Measurements from ENCODE around the gene KIF5A. TPM values are rescaled to one million over a fixed set of nuclear protein-coding genes. Genes with fewer than 3 reads are reported as not detected.

Gene KIF5A
- total and polyA plus RNA-seq, 2 of the 13 experiments (the other 11 are each of a cell fraction or from before 2014, with no cell fraction given), result 1.6 to 11.9 TPM

DNA sequence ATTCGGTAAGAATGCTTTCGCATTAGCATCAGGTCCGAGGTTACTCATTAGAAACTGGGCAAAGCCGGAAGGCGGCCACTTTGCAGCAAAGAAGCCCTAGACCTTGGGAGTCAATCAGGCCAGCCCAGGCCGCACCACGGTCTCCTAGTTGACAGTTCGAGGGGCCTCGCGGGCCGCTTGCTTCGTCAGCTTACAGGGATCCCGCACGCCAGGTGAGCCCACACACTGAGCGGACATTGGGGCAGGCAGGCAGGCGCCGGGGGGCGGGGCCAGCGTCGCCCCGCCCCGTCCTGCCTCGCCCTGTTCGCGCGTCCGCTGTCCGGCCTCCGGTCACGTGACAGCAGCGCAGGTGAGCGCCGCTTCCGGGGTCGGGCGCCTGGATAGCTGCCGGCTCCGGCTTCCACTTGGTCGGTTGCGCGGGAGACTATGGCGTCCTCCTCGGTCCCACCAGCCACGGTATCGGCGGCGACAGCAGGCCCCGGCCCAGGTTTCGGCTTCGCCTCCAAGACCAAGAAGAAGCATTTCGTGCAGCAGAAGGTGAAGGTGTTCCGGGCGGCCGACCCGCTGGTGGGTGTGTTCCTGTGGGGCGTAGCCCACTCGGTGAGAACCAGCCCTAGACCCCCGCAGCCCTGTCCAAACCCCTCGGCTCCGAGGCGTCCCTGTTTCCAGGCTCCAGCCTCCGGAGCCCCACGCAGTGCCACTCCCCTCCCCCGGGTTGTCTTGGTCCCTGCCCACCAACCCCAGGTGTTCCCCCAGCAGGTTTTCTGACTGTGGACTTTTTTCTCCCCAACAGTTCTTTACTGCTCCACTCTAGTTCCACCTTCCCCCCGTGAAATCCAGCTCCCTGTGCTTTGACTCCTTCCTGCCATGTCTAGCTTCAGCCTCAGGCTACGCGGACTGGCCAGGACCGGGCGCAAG, 41.3 kb downstream of the KIF5A start, which contains the start of gene PIP4K2C (continued):
- no peak for TF ChIP-seq ZNF7 (CRISPR knock-in tag; IDR thresholded peaks at IDR 0.05)
- peak; percentile 55; the same call in 1 of the 2 replicates for TF ChIP-seq ELF4 (CRISPR knock-in tag; IDR thresholded peaks at IDR 0.05; ENCODE audit: borderline replicate concordance)
- TF ChIP-seq SNAPC2 (CRISPR knock-in tag; IDR thresholded peaks at IDR 0.05), result no peak
- TF ChIP-seq ZMYM4 (CRISPR knock-in tag; IDR thresholded peaks at IDR 0.05), result 0 out of 2 replicates have a peak, but pooled peaks have one; percentile 35
- peak; percentile 44; the same call in 1 of the 2 replicates for TF ChIP-seq ERF (CRISPR knock-in tag; IDR thresholded peaks at IDR 0.05)
- TF ChIP-seq DNMT1 (CRISPR knock-in tag; IDR thresholded peaks at IDR 0.05), result no peak
- TF ChIP-seq, protein P1, sequence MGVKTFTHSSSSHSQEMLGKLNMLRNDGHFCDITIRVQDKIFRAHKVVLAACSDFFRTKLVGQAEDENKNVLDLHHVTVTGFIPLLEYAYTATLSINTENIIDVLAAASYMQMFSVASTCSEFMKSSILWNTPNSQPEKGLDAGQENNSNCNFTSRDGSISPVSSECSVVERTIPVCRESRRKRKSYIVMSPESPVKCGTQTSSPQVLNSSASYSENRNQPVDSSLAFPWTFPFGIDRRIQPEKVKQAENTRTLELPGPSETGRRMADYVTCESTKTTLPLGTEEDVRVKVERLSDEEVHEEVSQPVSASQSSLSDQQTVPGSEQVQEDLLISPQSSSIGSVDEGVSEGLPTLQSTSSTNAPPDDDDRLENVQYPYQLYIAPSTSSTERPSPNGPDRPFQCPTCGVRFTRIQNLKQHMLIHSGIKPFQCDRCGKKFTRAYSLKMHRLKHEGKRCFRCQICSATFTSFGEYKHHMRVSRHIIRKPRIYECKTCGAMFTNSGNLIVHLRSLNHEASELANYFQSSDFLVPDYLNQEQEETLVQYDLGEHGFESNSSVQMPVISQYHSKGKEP (CRISPR knock-in tag; IDR thresholded peaks at IDR 0.05), result no peak
- TF ChIP-seq MAF1 (CRISPR knock-in tag; IDR thresholded peaks at IDR 0.05; ENCODE audit: borderline replicate concordance), result no peak
- peak; percentile 40; the same call in 1 of the 2 replicates for TF ChIP-seq HIVEP1 (CRISPR knock-in tag; IDR thresholded peaks at IDR 0.05)
- no peak for TF ChIP-seq CCAR2 (optimal IDR thresholded peaks at IDR 0.05; ENCODE audit: low read depth, low read length)
- no peak for TF ChIP-seq AGO2 (optimal IDR thresholded peaks at IDR 0.05; ENCODE audit: low read depth, low read length)
- TF ChIP-seq HNRNPK (IDR thresholded peaks at IDR 0.05; ENCODE audit: low read depth, low read length, poor library complexity, severe bottlenecking), result peak; percentile 72
- no peak for TF ChIP-seq ATM (IDR thresholded peaks at IDR 0.05; ENCODE audit: borderline replicate concordance)
- TF ChIP-seq DMAP1 (CRISPR knock-in tag; IDR thresholded peaks at IDR 0.05), result no peak
- TF ChIP-seq ARHGAP35 (CRISPR knock-in tag; IDR thresholded peaks at IDR 0.05; ENCODE audit: borderline replicate concordance), result no peak
- TF ChIP-seq, protein P2, sequence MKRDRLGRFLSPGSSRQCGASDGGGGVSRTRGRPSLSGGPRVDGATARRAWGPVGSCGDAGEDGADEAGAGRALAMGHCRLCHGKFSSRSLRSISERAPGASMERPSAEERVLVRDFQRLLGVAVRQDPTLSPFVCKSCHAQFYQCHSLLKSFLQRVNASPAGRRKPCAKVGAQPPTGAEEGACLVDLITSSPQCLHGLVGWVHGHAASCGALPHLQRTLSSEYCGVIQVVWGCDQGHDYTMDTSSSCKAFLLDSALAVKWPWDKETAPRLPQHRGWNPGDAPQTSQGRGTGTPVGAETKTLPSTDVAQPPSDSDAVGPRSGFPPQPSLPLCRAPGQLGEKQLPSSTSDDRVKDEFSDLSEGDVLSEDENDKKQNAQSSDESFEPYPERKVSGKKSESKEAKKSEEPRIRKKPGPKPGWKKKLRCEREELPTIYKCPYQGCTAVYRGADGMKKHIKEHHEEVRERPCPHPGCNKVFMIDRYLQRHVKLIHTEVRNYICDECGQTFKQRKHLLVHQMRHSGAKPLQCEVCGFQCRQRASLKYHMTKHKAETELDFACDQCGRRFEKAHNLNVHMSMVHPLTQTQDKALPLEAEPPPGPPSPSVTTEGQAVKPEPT (CRISPR knock-in tag; IDR thresholded peaks at IDR 0.05; ENCODE audit: low read depth), result 0 out of 2 replicates have a peak, but pooled peaks have one; percentile 41
- no peak for TF ChIP-seq CBX1 (IDR thresholded peaks at IDR 0.05; ENCODE audit: low read depth)
- TF ChIP-seq, protein P3, sequence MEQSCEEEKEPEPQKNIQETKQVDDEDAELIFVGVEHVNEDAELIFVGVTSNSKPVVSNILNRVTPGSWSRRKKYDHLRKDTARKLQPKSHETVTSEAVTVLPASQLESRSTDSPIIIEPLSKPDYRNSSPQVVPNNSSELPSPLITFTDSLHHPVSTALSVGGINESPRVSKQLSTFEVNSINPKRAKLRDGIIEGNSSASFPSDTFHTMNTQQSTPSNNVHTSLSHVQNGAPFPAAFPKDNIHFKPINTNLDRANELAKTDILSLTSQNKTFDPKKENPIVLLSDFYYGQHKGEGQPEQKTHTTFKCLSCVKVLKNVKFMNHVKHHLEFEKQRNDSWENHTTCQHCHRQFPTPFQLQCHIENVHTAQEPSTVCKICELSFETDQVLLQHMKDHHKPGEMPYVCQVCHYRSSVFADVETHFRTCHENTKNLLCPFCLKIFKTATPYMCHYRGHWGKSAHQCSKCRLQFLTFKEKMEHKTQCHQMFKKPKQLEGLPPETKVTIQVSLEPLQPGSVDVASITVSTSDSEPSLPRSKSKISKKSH (CRISPR knock-in tag; IDR thresholded peaks at IDR 0.05; ENCODE audit: borderline replicate concordance), result no peak
- TF ChIP-seq, protein P4, sequence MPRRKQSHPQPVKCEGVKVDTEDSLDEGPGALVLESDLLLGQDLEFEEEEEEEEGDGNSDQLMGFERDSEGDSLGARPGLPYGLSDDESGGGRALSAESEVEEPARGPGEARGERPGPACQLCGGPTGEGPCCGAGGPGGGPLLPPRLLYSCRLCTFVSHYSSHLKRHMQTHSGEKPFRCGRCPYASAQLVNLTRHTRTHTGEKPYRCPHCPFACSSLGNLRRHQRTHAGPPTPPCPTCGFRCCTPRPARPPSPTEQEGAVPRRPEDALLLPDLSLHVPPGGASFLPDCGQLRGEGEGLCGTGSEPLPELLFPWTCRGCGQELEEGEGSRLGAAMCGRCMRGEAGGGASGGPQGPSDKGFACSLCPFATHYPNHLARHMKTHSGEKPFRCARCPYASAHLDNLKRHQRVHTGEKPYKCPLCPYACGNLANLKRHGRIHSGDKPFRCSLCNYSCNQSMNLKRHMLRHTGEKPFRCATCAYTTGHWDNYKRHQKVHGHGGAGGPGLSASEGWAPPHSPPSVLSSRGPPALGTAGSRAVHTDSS (CRISPR knock-in tag; conservative IDR thresholded peaks at IDR 0.05), result no peak
- TF ChIP-seq SOX6 (IDR thresholded peaks at IDR 0.05), result no peak
- peak; percentile 40 for TF ChIP-seq SOX6 (CRISPR knock-in tag; IDR thresholded peaks at IDR 0.05)
- TF ChIP-seq ZNF782 (CRISPR knock-in tag; IDR thresholded peaks at IDR 0.05; ENCODE audit: borderline replicate concordance), result no peak; the same call in 1 of the 2 replicates
- no peak for TF ChIP-seq TCF7L2 (IDR thresholded peaks at IDR 0.05; ENCODE audit: low read depth, low read length)
- TF ChIP-seq NFE2L2 (IDR thresholded peaks at IDR 0.05; ENCODE audit: low read length), result no peak
